HFF-Myc (cell line): ENCODE results near the gene HUNK.

Experiments used
- DNase-seq: peaks from one replicate; pipeline ENCODE4 v3.0.0-alpha.2; 2011; ENCODE audit warnings: low read depth; ENCODE audit errors: extremely low read depth
- H3K4me3 ChIP-seq: replicated peaks from 2 replicates; pipeline ENCODE4 v1.5.1; 2011; ENCODE audit warnings: low read depth, mild to moderate bottlenecking, control low read depth, low read length
- TF ChIP-seq, protein P1 (sequence below): IDR thresholded peaks from 2 replicates; pipeline ENCODE4 v1.5.1; 2012; ENCODE audit warnings: mild to moderate bottlenecking, low read depth, low read length, control low read depth; ENCODE audit errors: missing control alignments

Gene HUNK

GRCh38 chr21:32048353-32048752 is 175.5 kb downstream of the HUNK start:
- no peak overlapping the region for H3K4me3 ChIP-seq
- DNase-seq: no peak
- TF ChIP-seq, protein P1, sequence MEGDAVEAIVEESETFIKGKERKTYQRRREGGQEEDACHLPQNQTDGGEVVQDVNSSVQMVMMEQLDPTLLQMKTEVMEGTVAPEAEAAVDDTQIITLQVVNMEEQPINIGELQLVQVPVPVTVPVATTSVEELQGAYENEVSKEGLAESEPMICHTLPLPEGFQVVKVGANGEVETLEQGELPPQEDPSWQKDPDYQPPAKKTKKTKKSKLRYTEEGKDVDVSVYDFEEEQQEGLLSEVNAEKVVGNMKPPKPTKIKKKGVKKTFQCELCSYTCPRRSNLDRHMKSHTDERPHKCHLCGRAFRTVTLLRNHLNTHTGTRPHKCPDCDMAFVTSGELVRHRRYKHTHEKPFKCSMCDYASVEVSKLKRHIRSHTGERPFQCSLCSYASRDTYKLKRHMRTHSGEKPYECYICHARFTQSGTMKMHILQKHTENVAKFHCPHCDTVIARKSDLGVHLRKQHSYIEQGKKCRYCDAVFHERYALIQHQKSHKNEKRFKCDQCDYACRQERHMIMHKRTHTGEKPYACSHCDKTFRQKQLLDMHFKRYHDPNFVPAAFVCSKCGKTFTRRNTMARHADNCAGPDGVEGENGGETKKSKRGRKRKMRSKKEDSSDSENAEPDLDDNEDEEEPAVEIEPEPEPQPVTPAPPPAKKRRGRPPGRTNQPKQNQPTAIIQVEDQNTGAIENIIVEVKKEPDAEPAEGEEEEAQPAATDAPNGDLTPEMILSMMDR: no peak
